ENCODE data around the gene NEK6. TPM values are rescaled to one million over a fixed set of nuclear protein-coding genes. Genes with fewer than 3 reads are reported as not detected.

Gene NEK6
- total and polyA plus RNA-seq, 9 of the 15 experiments (the other 6 are each of a cell fraction or from before 2014, with no cell fraction given) = 3.1 to 19.0 (median 8.4) TPM

DNA sequence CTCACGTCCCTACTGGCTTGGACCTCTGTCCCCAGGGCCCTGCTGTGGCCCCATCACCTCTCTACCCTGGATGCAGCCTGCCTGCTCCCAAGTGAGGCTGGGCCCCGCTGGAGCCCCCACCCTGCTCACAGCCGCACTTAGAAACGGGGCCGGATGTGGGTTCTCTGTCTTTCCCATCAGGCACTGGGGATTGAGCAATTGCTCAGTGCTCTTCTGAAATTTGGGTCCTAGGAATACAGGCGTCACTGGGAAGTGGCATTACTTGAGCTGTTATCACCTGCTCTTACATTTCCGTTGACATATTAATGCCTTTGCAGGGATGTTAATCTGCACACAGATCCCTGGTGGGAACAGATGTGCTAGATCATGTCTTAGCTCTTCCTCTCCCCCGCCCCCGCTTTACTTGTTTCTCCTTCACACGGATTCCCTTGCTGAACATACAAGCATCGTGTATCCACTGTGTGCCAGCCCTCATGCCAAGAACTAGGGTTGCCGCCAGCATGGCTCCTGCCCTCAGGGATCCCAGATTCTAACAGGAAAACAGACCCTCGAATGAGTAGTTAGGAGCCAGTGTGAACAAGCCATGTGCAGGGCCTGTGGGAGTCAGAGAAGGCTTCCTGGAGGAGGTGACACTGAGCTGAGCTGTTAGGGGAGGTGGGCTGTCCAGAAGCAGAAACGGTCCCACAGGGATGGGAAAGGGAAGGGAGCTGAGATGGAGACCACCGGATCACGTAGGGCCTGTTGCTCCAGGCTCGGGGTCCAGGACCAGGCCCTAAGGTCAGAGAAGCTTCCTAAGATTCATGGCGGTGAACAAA lies 65.1 kb downstream of the NEK6 start (continued):
- TF ChIP-seq, protein P1, sequence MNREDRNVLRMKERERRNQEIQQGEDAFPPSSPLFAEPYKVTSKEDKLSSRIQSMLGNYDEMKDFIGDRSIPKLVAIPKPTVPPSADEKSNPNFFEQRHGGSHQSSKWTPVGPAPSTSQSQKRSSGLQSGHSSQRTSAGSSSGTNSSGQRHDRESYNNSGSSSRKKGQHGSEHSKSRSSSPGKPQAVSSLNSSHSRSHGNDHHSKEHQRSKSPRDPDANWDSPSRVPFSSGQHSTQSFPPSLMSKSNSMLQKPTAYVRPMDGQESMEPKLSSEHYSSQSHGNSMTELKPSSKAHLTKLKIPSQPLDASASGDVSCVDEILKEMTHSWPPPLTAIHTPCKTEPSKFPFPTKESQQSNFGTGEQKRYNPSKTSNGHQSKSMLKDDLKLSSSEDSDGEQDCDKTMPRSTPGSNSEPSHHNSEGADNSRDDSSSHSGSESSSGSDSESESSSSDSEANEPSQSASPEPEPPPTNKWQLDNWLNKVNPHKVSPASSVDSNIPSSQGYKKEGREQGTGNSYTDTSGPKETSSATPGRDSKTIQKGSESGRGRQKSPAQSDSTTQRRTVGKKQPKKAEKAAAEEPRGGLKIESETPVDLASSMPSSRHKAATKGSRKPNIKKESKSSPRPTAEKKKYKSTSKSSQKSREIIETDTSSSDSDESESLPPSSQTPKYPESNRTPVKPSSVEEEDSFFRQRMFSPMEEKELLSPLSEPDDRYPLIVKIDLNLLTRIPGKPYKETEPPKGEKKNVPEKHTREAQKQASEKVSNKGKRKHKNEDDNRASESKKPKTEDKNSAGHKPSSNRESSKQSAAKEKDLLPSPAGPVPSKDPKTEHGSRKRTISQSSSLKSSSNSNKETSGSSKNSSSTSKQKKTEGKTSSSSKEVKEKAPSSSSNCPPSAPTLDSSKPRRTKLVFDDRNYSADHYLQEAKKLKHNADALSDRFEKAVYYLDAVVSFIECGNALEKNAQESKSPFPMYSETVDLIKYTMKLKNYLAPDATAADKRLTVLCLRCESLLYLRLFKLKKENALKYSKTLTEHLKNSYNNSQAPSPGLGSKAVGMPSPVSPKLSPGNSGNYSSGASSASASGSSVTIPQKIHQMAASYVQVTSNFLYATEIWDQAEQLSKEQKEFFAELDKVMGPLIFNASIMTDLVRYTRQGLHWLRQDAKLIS (CRISPR knock-in tag; IDR thresholded peaks at IDR 0.05) = no peak
- TF ChIP-seq SMC3 (conservative IDR thresholded peaks at IDR 0.05; ENCODE audit: insufficient read depth, low read depth, low read length) = no peak
- TF ChIP-seq COPS2 (conservative IDR thresholded peaks at IDR 0.05) = no peak
- no peak for TF ChIP-seq NRF1 (conservative IDR thresholded peaks at IDR 0.05 in 1 of 2, IDR thresholded peaks at IDR 0.05 in 1 of 2)
- TF ChIP-seq, protein P2, sequence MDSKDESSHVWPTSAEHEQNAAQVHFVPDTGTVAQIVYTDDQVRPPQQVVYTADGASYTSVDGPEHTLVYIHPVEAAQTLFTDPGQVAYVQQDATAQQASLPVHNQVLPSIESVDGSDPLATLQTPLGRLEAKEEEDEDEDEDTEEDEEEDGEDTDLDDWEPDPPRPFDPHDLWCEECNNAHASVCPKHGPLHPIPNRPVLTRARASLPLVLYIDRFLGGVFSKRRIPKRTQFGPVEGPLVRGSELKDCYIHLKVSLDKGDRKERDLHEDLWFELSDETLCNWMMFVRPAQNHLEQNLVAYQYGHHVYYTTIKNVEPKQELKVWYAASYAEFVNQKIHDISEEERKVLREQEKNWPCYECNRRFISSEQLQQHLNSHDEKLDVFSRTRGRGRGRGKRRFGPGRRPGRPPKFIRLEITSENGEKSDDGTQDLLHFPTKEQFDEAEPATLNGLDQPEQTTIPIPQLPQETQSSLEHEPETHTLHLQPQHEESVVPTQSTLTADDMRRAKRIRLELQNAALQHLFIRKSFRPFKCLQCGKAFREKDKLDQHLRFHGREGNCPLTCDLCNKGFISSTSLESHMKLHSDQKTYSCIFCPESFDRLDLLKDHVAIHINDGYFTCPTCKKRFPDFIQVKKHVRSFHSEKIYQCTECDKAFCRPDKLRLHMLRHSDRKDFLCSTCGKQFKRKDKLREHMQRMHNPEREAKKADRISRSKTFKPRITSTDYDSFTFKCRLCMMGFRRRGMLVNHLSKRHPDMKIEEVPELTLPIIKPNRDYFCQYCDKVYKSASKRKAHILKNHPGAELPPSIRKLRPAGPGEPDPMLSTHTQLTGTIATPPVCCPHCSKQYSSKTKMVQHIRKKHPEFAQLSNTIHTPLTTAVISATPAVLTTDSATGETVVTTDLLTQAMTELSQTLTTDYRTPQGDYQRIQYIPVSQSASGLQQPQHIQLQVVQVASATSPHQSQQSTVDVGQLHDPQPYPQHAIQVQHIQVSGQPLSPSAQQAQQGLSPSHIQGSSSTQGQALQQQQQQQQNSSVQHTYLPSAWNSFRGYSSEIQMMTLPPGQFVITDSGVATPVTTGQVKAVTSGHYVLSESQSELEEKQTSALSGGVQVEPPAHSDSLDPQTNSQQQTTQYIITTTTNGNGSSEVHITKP (IDR thresholded peaks at IDR 0.05; ENCODE audit: partially characterized antibody) = no peak
- peak; percentile 98 for TF ChIP-seq ZFP36 (IDR thresholded peaks at IDR 0.05; ENCODE audit: low read depth, low read length, partially characterized antibody)
- no peak for TF ChIP-seq BCL6 (CRISPR knock-in tag; IDR thresholded peaks at IDR 0.05)
- TF ChIP-seq, protein P3, sequence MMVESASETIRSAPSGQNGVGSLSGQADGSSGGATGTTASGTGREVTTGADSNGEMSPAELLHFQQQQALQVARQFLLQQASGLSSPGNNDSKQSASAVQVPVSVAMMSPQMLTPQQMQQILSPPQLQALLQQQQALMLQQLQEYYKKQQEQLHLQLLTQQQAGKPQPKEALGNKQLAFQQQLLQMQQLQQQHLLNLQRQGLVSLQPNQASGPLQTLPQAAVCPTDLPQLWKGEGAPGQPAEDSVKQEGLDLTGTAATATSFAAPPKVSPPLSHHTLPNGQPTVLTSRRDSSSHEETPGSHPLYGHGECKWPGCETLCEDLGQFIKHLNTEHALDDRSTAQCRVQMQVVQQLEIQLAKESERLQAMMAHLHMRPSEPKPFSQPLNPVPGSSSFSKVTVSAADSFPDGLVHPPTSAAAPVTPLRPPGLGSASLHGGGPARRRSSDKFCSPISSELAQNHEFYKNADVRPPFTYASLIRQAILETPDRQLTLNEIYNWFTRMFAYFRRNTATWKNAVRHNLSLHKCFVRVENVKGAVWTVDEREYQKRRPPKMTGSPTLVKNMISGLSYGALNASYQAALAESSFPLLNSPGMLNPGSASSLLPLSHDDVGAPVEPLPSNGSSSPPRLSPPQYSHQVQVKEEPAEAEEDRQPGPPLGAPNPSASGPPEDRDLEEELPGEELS (CRISPR knock-in tag; IDR thresholded peaks at IDR 0.05; ENCODE audit: borderline replicate concordance) = no peak
- peak; percentile 80 for TF ChIP-seq BCOR (IDR thresholded peaks at IDR 0.05)
- no peak for TF ChIP-seq SUPT5H (IDR thresholded peaks at IDR 0.05)
- peak; percentile 19; the same call in 1 of the 2 replicates for TF ChIP-seq CREM (IDR thresholded peaks at IDR 0.05; ENCODE audit: low read depth)
- TF ChIP-seq, protein P4, sequence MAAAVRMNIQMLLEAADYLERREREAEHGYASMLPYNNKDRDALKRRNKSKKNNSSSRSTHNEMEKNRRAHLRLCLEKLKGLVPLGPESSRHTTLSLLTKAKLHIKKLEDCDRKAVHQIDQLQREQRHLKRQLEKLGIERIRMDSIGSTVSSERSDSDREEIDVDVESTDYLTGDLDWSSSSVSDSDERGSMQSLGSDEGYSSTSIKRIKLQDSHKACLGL (CRISPR knock-in tag; IDR thresholded peaks at IDR 0.05; ENCODE audit: borderline replicate concordance, poor library complexity, severe bottlenecking) = no peak
- TF ChIP-seq ZNF12 (CRISPR knock-in tag; IDR thresholded peaks at IDR 0.05) = no peak
- TF ChIP-seq JUNB (CRISPR knock-in tag; conservative IDR thresholded peaks at IDR 0.05) = no peak
- peak; percentile 39; the same call in 1 of the 2 replicates for TF ChIP-seq MBD2 (IDR thresholded peaks at IDR 0.05; ENCODE audit: borderline replicate concordance, low read depth)
- 0 out of 2 replicates have a peak, but pooled peaks have one; percentile 24 for TF ChIP-seq NCOA1 (IDR thresholded peaks at IDR 0.05; ENCODE audit: low read depth)
- no peak for TF ChIP-seq ZNF695 (CRISPR knock-in tag; IDR thresholded peaks at IDR 0.05)
- no peak for TF ChIP-seq ZNF780A (CRISPR knock-in tag; IDR thresholded peaks at IDR 0.05)
- no peak for TF ChIP-seq ZFP1 (CRISPR knock-in tag; IDR thresholded peaks at IDR 0.05)

All from K562 (cell line).